GM23338 (cell line): ENCODE data around the gene C2CD4D.

Experiments used
- CTCF ChIP-seq, 2 experiments: fragments of 200-600 bp in 1 of 2; sonication (generic) in 1 of 2; conservative IDR thresholded peaks; 2 replicates each; pipeline versions ENCODE4 v1.5.1 to v1.6.1; 2016 to 2017; ENCODE audit warnings: antibody characterized with exemption in 2 of 2, low read depth in 2 of 2, mild to moderate bottlenecking in 2 of 2, moderate library complexity in 1 of 2
- ETS1 ChIP-seq: IDR thresholded peaks from 2 replicates; pipeline ENCODE4 v1.6.1; 2016; ENCODE audit warnings: antibody characterized with exemption
- EZH2 ChIP-seq: fragments of 200-600 bp; sonication (generic); IDR thresholded peaks from one replicate; pipeline ENCODE4 v1.8.0; 2017; ENCODE audit warnings: antibody characterized with exemption, mild to moderate bottlenecking, low read depth; ENCODE audit not compliant: unreplicated experiment
- EZH2phosphoT487 ChIP-seq: fragments of 200-600 bp; sonication (generic); IDR thresholded peaks from one replicate; pipeline ENCODE4 v1.8.1; 2018; ENCODE audit warnings: antibody characterized with exemption; ENCODE audit not compliant: unreplicated experiment
- POLR2AphosphoS5 ChIP-seq: IDR thresholded peaks from 2 replicates; pipeline ENCODE4 v1.6.1; 2016; ENCODE audit warnings: antibody characterized with exemption, low read depth

GRCh38 chr1:151827853-151828252 is 11.8 kb downstream of the C2CD4D start:
- TF ChIP-seq CTCF (conservative IDR thresholded peaks at IDR 0.05; ENCODE audit: low read depth in 2 of 2), result no peak
- TF ChIP-seq EZH2phosphoT487, result no peak
- no peak for TF ChIP-seq POLR2AphosphoS5
- TF ChIP-seq EZH2, result no peak
- no peak for TF ChIP-seq ETS1
